Measurements from ENCODE around the gene RNU5B-1. TPM values are rescaled to one million over a fixed set of nuclear protein-coding genes. Genes with fewer than 3 reads are reported as not detected.
"Not testable (repeated sequence)": the region's sequence is repeated elsewhere in the genome, so short reads cannot be mapped to it uniquely, and the experiment has no call there.

RNU5B-1 gene
- total RNA-seq, 6 donors from 2014 or later = 22.5 to 38.1 TPM; not detected in 4

DNA sequence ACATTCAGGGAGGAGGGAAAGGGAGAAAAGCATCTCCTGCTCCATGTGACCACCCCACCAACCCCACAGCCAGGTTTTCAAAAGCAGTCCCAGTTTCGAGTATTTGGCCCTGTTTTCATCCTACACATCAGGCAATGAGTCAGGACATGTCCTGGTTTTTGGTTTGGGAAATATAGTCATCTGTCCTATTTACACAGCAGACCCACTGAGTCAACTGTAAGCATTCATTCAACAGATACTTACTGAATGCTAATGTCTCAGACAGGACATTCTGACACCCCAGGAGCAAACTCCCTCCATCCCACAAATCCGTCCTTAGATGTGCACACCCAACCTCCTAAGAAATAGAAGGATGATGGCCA is 40.4 kb downstream of the RNU5B-1 start:
- WGBS, 2 donors = 91 to 94% methylated on average over 2 of the region's 2 CpGs
- H3K4me1 ChIP-seq = no peaks in the 10 kb centered on the region
- H3K9me3 ChIP-seq = no peaks in the 10 kb centered on the region
- no peak overlapping the region for H3K4me3 ChIP-seq
- H3K27me3 ChIP-seq = no peaks in the 10 kb centered on the region
- H3K27ac ChIP-seq = no peak overlapping the region
- DNase-seq (no peak), ATAC-seq (ENCODE audit: low FRiP score in 2 of 2) (no peak)
- no peaks in the 10 kb centered on the region for H3K36me3 ChIP-seq
- TF ChIP-seq EP300 (IDR thresholded peaks at IDR 0.05) (no peak), POLR2AphosphoS5 (IDR thresholded peaks at IDR 0.05) (no peak), POLR2A (IDR thresholded peaks at IDR 0.05) (no peak), CTCF (IDR thresholded peaks at IDR 0.05) (no peak)

DNA sequence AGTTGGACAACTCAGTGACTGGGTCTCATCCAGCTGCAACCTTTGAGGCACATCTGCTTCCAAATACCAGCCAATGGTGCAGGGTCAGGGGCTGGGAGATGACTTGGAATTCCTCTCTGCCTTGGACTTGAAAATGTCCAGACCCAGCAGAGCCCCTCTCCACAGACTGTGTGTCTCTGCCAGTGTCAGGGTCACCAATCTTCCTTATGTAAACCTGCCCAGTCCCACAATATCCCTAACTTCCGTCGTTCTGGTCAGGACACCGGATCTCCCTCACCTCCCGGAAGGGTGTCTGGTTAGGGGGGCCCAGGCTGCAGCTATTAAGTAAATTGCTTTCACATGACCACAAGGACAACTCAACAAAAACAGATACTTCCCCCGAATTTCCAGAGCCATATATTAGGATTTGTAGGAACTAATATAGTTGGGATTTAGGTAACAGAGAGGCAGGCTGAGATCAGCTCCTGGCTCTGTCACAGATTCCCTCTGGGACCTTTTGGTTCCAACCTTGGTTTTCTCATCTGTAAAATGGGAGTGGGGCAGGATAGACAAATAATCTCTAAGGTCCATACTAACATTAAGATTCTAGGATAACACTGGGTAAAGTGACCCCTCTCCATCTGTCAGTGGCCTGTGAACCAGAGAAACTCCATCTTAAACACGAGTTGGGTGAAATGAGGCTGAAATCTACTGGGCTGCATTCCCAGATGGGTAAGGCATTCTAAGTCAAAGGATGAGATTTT is 42.5 kb downstream of the RNU5B-1 start:
- no peaks in the 10 kb centered on the region for H3K36me3 ChIP-seq
- no peak overlapping the region for H3K27ac ChIP-seq
- peaks cover 0 to 1% (median 0%) of the 10 kb centered on the region in 4 donors for H3K9me3 ChIP-seq
- ATAC-seq (ENCODE audit: low FRiP score in 2 of 2) (no peak), DNase-seq (no peak)
- no peak overlapping the region for H3K4me3 ChIP-seq
- H3K27me3 ChIP-seq = no peaks in the 10 kb centered on the region
- no peak for TF ChIP-seq CTCF (IDR thresholded peaks at IDR 0.05)
- TF ChIP-seq POLR2A (IDR thresholded peaks at IDR 0.05) = no peak
- no peak for TF ChIP-seq EP300 (IDR thresholded peaks at IDR 0.05)
- TF ChIP-seq POLR2AphosphoS5 (IDR thresholded peaks at IDR 0.05) = no peak
- 54 to 74% methylated on average over 6 of the region's 6 CpGs for WGBS, 2 donors
- no peaks in the 10 kb centered on the region for H3K4me1 ChIP-seq

GRCh38 chr15:65347756-65348155 is 43.3 kb downstream of the RNU5B-1 start:
- WGBS, 2 donors = 84 to 93% methylated on average over 8 of the region's 8 CpGs
- not testable (repeated sequence) for H3K9me3 ChIP-seq

DNA sequence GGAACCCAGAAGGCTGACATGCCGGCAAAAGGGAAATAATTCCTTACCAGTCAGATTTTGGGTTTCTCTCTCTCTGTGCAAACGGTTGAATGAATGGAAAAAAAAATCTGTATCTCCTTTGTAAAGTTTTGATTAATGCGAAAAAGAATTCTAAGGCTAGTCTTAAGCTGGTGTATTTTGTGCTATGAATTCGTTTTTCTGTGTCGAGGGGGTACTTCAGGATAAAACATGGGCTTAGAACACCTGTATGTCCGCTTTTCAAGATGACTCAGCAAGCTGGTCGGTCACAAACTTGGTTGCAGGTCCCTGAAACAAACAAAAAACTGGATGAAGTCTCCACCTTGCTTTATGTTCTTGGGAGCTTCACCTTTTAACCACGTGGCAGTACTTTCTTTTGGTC is 44.9 kb downstream of the RNU5B-1 start:
- Histone ChIP-seq H3K27ac (no peak overlapping the region), H3K9me3 (peaks cover 0 to 7% (median 0%) of the 10 kb centered on the region in 4 donors), H3K4me1 (no peaks in the 10 kb centered on the region), H3K4me3 (no peak overlapping the region), H3K36me3 (no peaks in the 10 kb centered on the region), H3K27me3 (no peaks in the 10 kb centered on the region)
- WGBS, 2 donors = 72 to 75% methylated on average over 8 of the region's 8 CpGs
- ATAC-seq (ENCODE audit: low FRiP score in 2 of 2) (no peak), DNase-seq (no peak)
- TF ChIP-seq EP300 (IDR thresholded peaks at IDR 0.05) = no peak
- TF ChIP-seq CTCF (IDR thresholded peaks at IDR 0.05) = no peak
- TF ChIP-seq POLR2AphosphoS5 (IDR thresholded peaks at IDR 0.05) = no peak
- no peak for TF ChIP-seq POLR2A (IDR thresholded peaks at IDR 0.05)

More at GRCh38 chr15:65347756-65348155, 43.3 kb downstream of the RNU5B-1 start:
- not testable (repeated sequence) for H3K27ac ChIP-seq; H3K27me3 ChIP-seq; H3K4me3 ChIP-seq; ATAC-seq (ENCODE audit: low FRiP score in 2 of 2); DNase-seq; H3K36me3 ChIP-seq; H3K4me1 ChIP-seq

- DNase-seq; H3K27me3 ChIP-seq; H3K9me3 ChIP-seq; H3K36me3 ChIP-seq; ATAC-seq (ENCODE audit: low FRiP score in 2 of 2); H3K27ac ChIP-seq; H3K4me3 ChIP-seq: not testable (repeated sequence)
- peaks cover 7 to 15% (median 8%) of the 10 kb centered on the region in 4 donors for H3K4me1 ChIP-seq
- 62 to 71% methylated on average over 1 of the region's 1 CpG for WGBS, 2 donors
Measured at GRCh38 chr15:65351972-65352371, 47.5 kb downstream of the RNU5B-1 start.

Small RNAs within 50 kb of the gene (small RNA-seq; reads per million reads assigned to genes)
- gene RNU5A-1 (5,845 to 80,692 (median 13,090) reads per million in 4 donors), gene RNU5B-1 (376 to 6,688 (median 1,110) reads per million in 4 donors), gene SNORA24B (0 reads per million in 4 donors)

Other genes with a start within 250 kb of the RNU5B-1 start
- 10 to 100 TPM; 12.8 to 49.9 (median 24.9) TPM for gene RASL12, start 236.7 kb upstream of the RNU5B-1 start, total RNA-seq
- not detected for gene KBTBD13, start 227.9 kb upstream of the RNU5B-1 start, total RNA-seq
- 10 to 100 TPM in 1 of 6 donors, 1 to 10 TPM in 5; 3.3 to 10.5 (median 4.8) TPM for gene UBAP1L, start 189.5 kb upstream of the RNU5B-1 start, total RNA-seq
- 10 to 100 TPM; 14.9 to 38.8 (median 20.0) TPM for gene PDCD7, start 170.9 kb upstream of the RNU5B-1 start, total RNA-seq
- gene CLPX, start 119.3 kb upstream of the RNU5B-1 start, total RNA-seq = 100 to 1,000 TPM in 1 of 6 donors, 10 to 100 TPM in 5; 39.3 to 105 (median 49.4) TPM
- gene CILP, start 93.2 kb upstream of the RNU5B-1 start, total RNA-seq = 1 to 10 TPM; 1.0 to 5.2 (median 2.6) TPM
- 10 to 100 TPM in 1 of 6 donors, 1 to 10 TPM in 5; 6.3 to 20.6 (median 7.9) TPM for gene PARP16, start 17.8 kb upstream of the RNU5B-1 start, total RNA-seq
- not detected for gene RNU5A-1, start 8.6 kb upstream of the RNU5B-1 start, total RNA-seq
- under 1 TPM in 2 of 6 donors, not detected in 4; 0.10 to 0.29 TPM for gene IGDCC3, start 73.3 kb downstream of the RNU5B-1 start, total RNA-seq
- gene IGDCC4, start 118.3 kb downstream of the RNU5B-1 start, total RNA-seq = 1 to 10 TPM in 2 of 6 donors, under 1 TPM in 3, not detected in 1; 0.15 to 1.6 (median 0.49) TPM
- 10 to 100 TPM; 24.3 to 32.4 (median 30.1) TPM for gene DPP8, start 213.0 kb downstream of the RNU5B-1 start, total RNA-seq
- gene HACD3, start 225.8 kb downstream of the RNU5B-1 start, total RNA-seq = 10 to 100 TPM; 14.7 to 65.7 (median 42.6) TPM